ENCODE data around the gene UNC79. TPM values are rescaled to one million over a fixed set of nuclear protein-coding genes. Genes with fewer than 3 reads are reported as not detected.

Gene UNC79
- total and polyA plus RNA-seq, 7 donors = 0.03 to 0.88 (median 0.44) TPM

- Histone ChIP-seq H3K4me3 (no peak overlapping the region), H3K4me1 (no peaks in the 10 kb centered on the region), H3K27me3 (ENCODE audit: insufficient read depth in 3 of 3, low read length in 2 of 3) (no peaks in the 10 kb centered on the region), H3K9me3 (no peaks in the 10 kb centered on the region), H3K36me3 (ENCODE audit: insufficient read depth in 1 of 2, low read depth in 1 of 2) (no peaks in the 10 kb centered on the region), H3K27ac (no peak overlapping the region)
- 64 to 70% (median 67%) methylated on average over 6 of the region's 6 CpGs for WGBS, 3 donors
- no peak for DNase-seq
- no peak for TF ChIP-seq CTCF (IDR thresholded peaks at IDR 0.05)
- intact Hi-C loops (cut with DNase I) = loop anchor here (10.0 kb wide), 2 partner anchors 127 to 367 kb away; partner anchors contain the start of genes OTUB2 (in 1 of the 2) and PRIMA1 (in 1 of the 2)
- ATAC-seq = no peak
Measured at GRCh38 chr14:93657875-93658274, 227.1 kb downstream of the UNC79 start.

DNA sequence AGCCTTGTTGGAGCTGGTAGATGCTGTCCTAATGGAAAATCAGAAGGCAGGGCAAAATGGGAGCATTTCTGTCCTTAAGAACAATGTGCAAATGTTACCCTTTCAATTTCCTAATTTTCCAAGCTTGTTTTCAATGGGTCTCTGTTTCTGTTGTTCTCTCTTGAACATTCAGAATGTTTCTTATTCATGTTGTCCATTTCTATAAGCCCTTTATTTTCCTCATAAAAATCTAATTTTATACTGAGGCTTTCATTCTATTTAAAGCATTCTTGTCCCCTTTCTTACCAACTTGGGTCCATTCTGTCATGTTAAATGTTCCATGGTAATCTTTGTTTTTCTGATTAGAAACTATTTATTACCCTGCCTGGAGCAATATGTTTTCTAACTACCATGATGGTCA lies 232.6 kb downstream of the UNC79 start:
- Histone ChIP-seq H3K4me1 (no peaks in the 10 kb centered on the region), H3K4me3 (no peak overlapping the region), H3K36me3 (ENCODE audit: insufficient read depth in 1 of 2, low read depth in 1 of 2) (no peaks in the 10 kb centered on the region), H3K27me3 (ENCODE audit: insufficient read depth in 3 of 3, low read length in 2 of 3) (no peaks in the 10 kb centered on the region), H3K9me3 (peaks cover 27% of the 10 kb centered on the region), H3K27ac (no peak overlapping the region)
- ATAC-seq (no peak), DNase-seq (no peak)
- TF ChIP-seq CTCF (IDR thresholded peaks at IDR 0.05) = no peak
- intact Hi-C loops (cut with DNase I) = no loop called here

- ATAC-seq = no peak
- Histone ChIP-seq H3K27me3 (ENCODE audit: insufficient read depth in 3 of 3, low read length in 2 of 3) (no peaks in the 10 kb centered on the region), H3K4me3 (no peak overlapping the region), H3K36me3 (ENCODE audit: insufficient read depth in 1 of 2, low read depth in 1 of 2) (no peaks in the 10 kb centered on the region), H3K9me3 (peaks cover 27% of the 10 kb centered on the region), H3K27ac (no peak overlapping the region), H3K4me1 (no peaks in the 10 kb centered on the region)
- intact Hi-C loops (cut with DNase I) = no loop called here
- DNase-seq = no peak
- no peak for TF ChIP-seq CTCF (IDR thresholded peaks at IDR 0.05)
Measured at GRCh38 chr14:93665169-93665568, 234.4 kb downstream of the UNC79 start.

- no peak for TF ChIP-seq CTCF (IDR thresholded peaks at IDR 0.05)
- Histone ChIP-seq H3K27me3 (ENCODE audit: insufficient read depth in 3 of 3, low read length in 2 of 3) (no peaks in the 10 kb centered on the region), H3K36me3 (ENCODE audit: insufficient read depth in 1 of 2, low read depth in 1 of 2) (no peaks in the 10 kb centered on the region), H3K4me3 (no peak overlapping the region), H3K4me1 (no peaks in the 10 kb centered on the region), H3K27ac (no peak overlapping the region), H3K9me3 (peaks cover 15% of the 10 kb centered on the region)
- DNase-seq (no peak), ATAC-seq (no peak)
- intact Hi-C loops (cut with DNase I) = no loop called here
- 87 to 91% (median 88%) methylated on average over 4 of the region's 4 CpGs for WGBS, 3 donors
Measured at GRCh38 chr14:93669632-93670031, 238.9 kb downstream of the UNC79 start.

DNA sequence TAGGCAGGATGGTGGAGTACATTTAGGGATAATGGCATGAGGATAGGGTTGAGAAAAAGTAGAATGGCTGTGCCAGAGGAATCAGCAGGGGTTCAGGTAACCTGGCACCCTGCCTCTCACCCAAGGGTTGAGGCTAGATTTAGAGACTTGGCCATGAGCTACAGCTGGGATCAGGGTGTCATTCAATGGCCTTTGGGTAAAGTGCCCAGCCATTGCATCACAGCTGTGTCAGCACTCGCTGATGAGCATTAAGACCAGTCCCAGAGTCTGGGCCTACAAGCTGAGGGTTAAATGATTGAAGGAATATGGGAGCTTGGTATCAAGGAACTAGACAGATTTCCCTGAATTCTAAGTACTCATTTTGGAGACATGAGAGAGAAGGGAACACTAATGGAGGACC lies 243.6 kb downstream of the UNC79 start:
- Histone ChIP-seq H3K27ac (no peak overlapping the region), H3K9me3 (no peaks in the 10 kb centered on the region), H3K4me3 (no peak overlapping the region), H3K4me1 (no peaks in the 10 kb centered on the region), H3K27me3 (ENCODE audit: insufficient read depth in 3 of 3, low read length in 2 of 3) (no peaks in the 10 kb centered on the region), H3K36me3 (ENCODE audit: insufficient read depth in 1 of 2, low read depth in 1 of 2) (no peaks in the 10 kb centered on the region)
- intact Hi-C loops (cut with DNase I) = no loop called here
- 42 to 61% (median 54%) methylated on average over 1 of the region's 1 CpG for WGBS, 3 donors
- TF ChIP-seq CTCF (IDR thresholded peaks at IDR 0.05) = no peak
- ATAC-seq (peak in 2 of 4 donors; percentile 51 to 65), DNase-seq (no peak)
